PC-3 (cell line): Measurements from ENCODE around the gene BMP2.

Source experiments
- EZH2 ChIP-seq: fragments of 300-600 bp; sonication (generic); IDR thresholded peaks from one replicate; pipeline ENCODE4 v1.6.1; 2017; ENCODE audit warnings: antibody characterized with exemption, mild to moderate bottlenecking, low read length; ENCODE audit not compliant: unreplicated experiment
- EZH2phosphoT487 ChIP-seq: fragments of 300-600 bp; sonication (generic); IDR thresholded peaks from 2 replicates; pipeline ENCODE4 v1.6.1; 2018; ENCODE audit warnings: mild to moderate bottlenecking, antibody characterized with exemption, low read length, borderline replicate concordance
- TF ChIP-seq, protein P1 (sequence below): fragments of 300-600 bp; sonication (generic); conservative IDR thresholded peaks from 2 replicates; pipeline ENCODE4 v1.5.1; 2017; ENCODE audit warnings: antibody characterized with exemption, low read depth, mild to moderate bottlenecking, low read length

- TF ChIP-seq, protein P1, sequence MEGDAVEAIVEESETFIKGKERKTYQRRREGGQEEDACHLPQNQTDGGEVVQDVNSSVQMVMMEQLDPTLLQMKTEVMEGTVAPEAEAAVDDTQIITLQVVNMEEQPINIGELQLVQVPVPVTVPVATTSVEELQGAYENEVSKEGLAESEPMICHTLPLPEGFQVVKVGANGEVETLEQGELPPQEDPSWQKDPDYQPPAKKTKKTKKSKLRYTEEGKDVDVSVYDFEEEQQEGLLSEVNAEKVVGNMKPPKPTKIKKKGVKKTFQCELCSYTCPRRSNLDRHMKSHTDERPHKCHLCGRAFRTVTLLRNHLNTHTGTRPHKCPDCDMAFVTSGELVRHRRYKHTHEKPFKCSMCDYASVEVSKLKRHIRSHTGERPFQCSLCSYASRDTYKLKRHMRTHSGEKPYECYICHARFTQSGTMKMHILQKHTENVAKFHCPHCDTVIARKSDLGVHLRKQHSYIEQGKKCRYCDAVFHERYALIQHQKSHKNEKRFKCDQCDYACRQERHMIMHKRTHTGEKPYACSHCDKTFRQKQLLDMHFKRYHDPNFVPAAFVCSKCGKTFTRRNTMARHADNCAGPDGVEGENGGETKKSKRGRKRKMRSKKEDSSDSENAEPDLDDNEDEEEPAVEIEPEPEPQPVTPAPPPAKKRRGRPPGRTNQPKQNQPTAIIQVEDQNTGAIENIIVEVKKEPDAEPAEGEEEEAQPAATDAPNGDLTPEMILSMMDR, result peak; percentile 83
- TF ChIP-seq EZH2 (no peak), EZH2phosphoT487 (no peak)
These were observed 61.4 kb downstream of the BMP2 start for GRCh38 chr20:6828794-6829423.
